H1 (cell line): Measurements from ENCODE around the gene MIS18BP1. TPM values are rescaled to one million over a fixed set of nuclear protein-coding genes. Genes with fewer than 3 reads are reported as not detected.
"Not testable (repeated sequence)": the region's sequence is repeated elsewhere in the genome, so short reads cannot be mapped to it uniquely, and the experiment has no call there.

Experiments used
- CTCF ChIA-PET: fragments of 300-600 bp; sonication (Branson Sonifier 250); formaldehyde crosslinking; loops from one replicate; lab custom pipeline; 2021; ENCODE audit not compliant: partially characterized antibody; lab: Charles Lee
- POLR2A ChIA-PET: fragments of 300-600 bp; sonication (Branson Sonifier 250); formaldehyde crosslinking; loops from one replicate; lab custom pipeline; 2021; ENCODE audit warnings: inconsistent platforms; ENCODE audit not compliant: partially characterized antibody; lab: Charles Lee
- DNase-seq, 2 experiments: peaks; one replicate each; pipeline versions ENCODE4 v3.0.0 to v3.0.0-alpha.2; 2010 to 2022; ENCODE audit warnings: low spot score in 2 of 2, low read depth in 1 of 2, mixed read lengths in 1 of 2
- FAIRE-seq: peaks from 2 replicates; lab custom pipeline; 2011; peaks lifted over from hg19 to GRCh38; lab: Jason Lieb, UNC
- H2AFZ ChIP-seq: 2 replicates; pipeline ENCODE4 v1.8.1; 2012; ENCODE audit warnings: low read length, inconsistent platforms
- H2AK5ac ChIP-seq: 2 replicates; pipeline ENCODE4 v1.6.1; 2013; ENCODE audit warnings: low read depth, low read length
- H2BK120ac ChIP-seq: replicated peaks from 2 replicates; pipeline ENCODE3; 2013; ENCODE audit warnings: low read depth, low read length, inconsistent platforms
- H2BK12ac ChIP-seq: 2 replicates; pipeline ENCODE4 v1.6.1; 2013; ENCODE audit warnings: low read depth, low read length
- H2BK15ac ChIP-seq: 2 replicates; pipeline ENCODE4 v1.6.1; 2013; ENCODE audit warnings: low read length
- H2BK20ac ChIP-seq: 2 replicates; pipeline ENCODE4 v1.6.1; 2013; ENCODE audit warnings: low read length
- H2BK5ac ChIP-seq: 2 replicates; pipeline ENCODE4 v1.6.1; 2013; ENCODE audit warnings: low read depth, low read length
- H3K14ac ChIP-seq: 2 replicates; pipeline ENCODE4 v1.6.1; 2013; ENCODE audit warnings: inconsistent platforms; ENCODE audit not compliant: insufficient read length
- H3K18ac ChIP-seq: 2 replicates; pipeline ENCODE4 v1.6.1; 2013; ENCODE audit warnings: low read length; ENCODE audit errors: extremely low read depth
- H3K23ac ChIP-seq: 2 replicates; pipeline ENCODE4 v1.6.1; 2013; ENCODE audit warnings: inconsistent platforms; ENCODE audit not compliant: insufficient read length
- H3K23me2 ChIP-seq: 2 replicates; pipeline ENCODE4 v1.6.1; 2013; ENCODE audit warnings: low read depth, low read length
- H3K27ac ChIP-seq: 2 replicates; pipeline ENCODE4 v1.6.1; 2011; ENCODE audit warnings: low read depth, low read length, inconsistent platforms
- H3K27me3 ChIP-seq, 4 experiments: replicated peaks in 1 of 4; 1 replicate in 1 of 4; 2 replicates in 3 of 4; pipeline versions ENCODE4 v1.6.1 to v1.8.1; 2011 to 2013; ENCODE audit warnings: low read length in 3 of 4, mild to moderate bottlenecking in 3 of 4, inconsistent platforms in 2 of 4, mixed read lengths in 2 of 4, moderate library complexity in 1 of 4; ENCODE audit not compliant: control insufficient read depth in 3 of 4, insufficient read depth in 3 of 4; ENCODE audit errors: extremely low read depth in 1 of 4
- H3K36me3 ChIP-seq, 4 experiments: 2 replicates each; pipeline versions ENCODE4 v1.6.1 to v1.8.1; 2011 to 2013; ENCODE audit warnings: mild to moderate bottlenecking in 4 of 4, low read length in 3 of 4, moderate library complexity in 2 of 4, control low read depth in 1 of 4, inconsistent platforms in 1 of 4; ENCODE audit not compliant: insufficient read depth in 4 of 4, control insufficient read depth in 2 of 4
- H3K4ac ChIP-seq: replicated peaks from 2 replicates; pipeline ENCODE3; 2013; ENCODE audit warnings: low read length, low read depth, mixed read lengths, inconsistent platforms; ENCODE audit not compliant: insufficient read length
- H3K4me1 ChIP-seq, 4 experiments: replicated peaks in 1 of 4; 1 replicate in 1 of 4; 2 replicates in 3 of 4; pipeline versions ENCODE4 v1.6.1 to v1.8.1; 2011 to 2013; ENCODE audit warnings: low read length in 3 of 4, inconsistent platforms in 2 of 4, mixed read lengths in 1 of 4; ENCODE audit not compliant: insufficient read depth in 4 of 4, control insufficient read depth in 3 of 4
- H3K4me2 ChIP-seq, 2 experiments: 2 replicates each; pipeline versions ENCODE4 v1.6.1 to v1.8.1; 2011 to 2013; ENCODE audit warnings: low read depth in 2 of 2, low read length in 2 of 2, control low read depth in 1 of 2, inconsistent platforms in 1 of 2, mild to moderate bottlenecking in 1 of 2; ENCODE audit not compliant: insufficient read depth in 1 of 2
- H3K4me3 ChIP-seq, 4 experiments: fragments of 200-600, 300-600 bp in 1 of 4; sonication (generic), shearing (Covaris generic), sonication (Bioruptor Twin) in 1 of 4; 2 replicates each; pipeline versions ENCODE4 v1.5.1 to v1.8.1; 2011 to 2016; ENCODE audit warnings: low read length in 4 of 4, low read depth in 3 of 4, control low read depth in 2 of 4, inconsistent platforms in 2 of 4, mild to moderate bottlenecking in 2 of 4, mixed read lengths in 1 of 4, moderate library complexity in 1 of 4; ENCODE audit not compliant: insufficient read depth in 2 of 4; ENCODE audit errors: extremely low read depth in 1 of 4
- H3K56ac ChIP-seq: replicated peaks from 2 replicates; pipeline ENCODE3; 2013; ENCODE audit warnings: low read depth, mild to moderate bottlenecking, mixed read lengths, low read length, inconsistent platforms; ENCODE audit not compliant: insufficient read length
- H3K79me1 ChIP-seq: 2 replicates; pipeline ENCODE4 v1.6.1; 2013; ENCODE audit warnings: low read depth, low read length, control low read depth
- H3K79me2 ChIP-seq, 2 experiments: 2 replicates each; pipeline versions ENCODE4 v1.6.1 to v1.8.1; 2012 to 2013; ENCODE audit warnings: low read length in 2 of 2, mild to moderate bottlenecking in 2 of 2, inconsistent platforms in 1 of 2; ENCODE audit not compliant: insufficient read depth in 2 of 2, control insufficient read depth in 1 of 2
- H3K9ac ChIP-seq, 4 experiments: replicated peaks in 1 of 4; 1 replicate in 1 of 4; 2 replicates in 3 of 4; pipeline versions ENCODE4 v1.6.1 to v1.8.1; 2011 to 2013; ENCODE audit warnings: low read depth in 3 of 4, low read length in 3 of 4, control low read depth in 2 of 4, mild to moderate bottlenecking in 2 of 4, moderate library complexity in 2 of 4, inconsistent platforms in 1 of 4; ENCODE audit errors: extremely low read depth in 1 of 4
- H3K9me3 ChIP-seq, 2 experiments: 2 replicates each; pipeline versions ENCODE4 v1.6.1 to v1.8.1; 2012 to 2013; ENCODE audit warnings: mild to moderate bottlenecking in 2 of 2, moderate library complexity in 2 of 2, control low read depth in 1 of 2, inconsistent platforms in 1 of 2, low read depth in 1 of 2, low read length in 1 of 2, mixed read lengths in 1 of 2; ENCODE audit not compliant: insufficient read depth in 2 of 2
- H4K20me1 ChIP-seq, 2 experiments: replicated peaks in 1 of 2; 2 replicates each; pipeline versions ENCODE3 to v1.8.1; 2011 to 2013; ENCODE audit warnings: inconsistent platforms in 2 of 2, low read length in 2 of 2, mild to moderate bottlenecking in 1 of 2; ENCODE audit not compliant: insufficient read depth in 2 of 2, control insufficient read depth in 1 of 2
- H4K5ac ChIP-seq: 2 replicates; pipeline ENCODE4 v1.6.1; 2013; ENCODE audit warnings: low read length, low read depth, mixed read lengths, inconsistent platforms; ENCODE audit not compliant: insufficient read length
- H4K8ac ChIP-seq: 2 replicates; pipeline ENCODE4 v1.8.0; 2013; ENCODE audit warnings: mild to moderate bottlenecking, moderate library complexity, low read length, inconsistent platforms; ENCODE audit not compliant: insufficient read depth; ENCODE audit errors: extremely low read depth
- H4K91ac ChIP-seq: replicated peaks from 2 replicates; pipeline ENCODE3; 2013; ENCODE audit warnings: low read length, mixed read lengths, inconsistent platforms; ENCODE audit not compliant: insufficient read length
- WGBS, 2 experiments: shearing (Covaris generic) in 1 of 2; methylation state at CpG; one replicate each; pipeline versions ENCODE4 v1.1.6 to v1.1.7; 2013 to 2015; ENCODE audit warnings: low lambda C conversion rate in 2 of 2, mixed read lengths in 2 of 2, inconsistent platforms in 1 of 2, low coverage in 1 of 2, missing lambda C conversion rate in 1 of 2; ENCODE audit not compliant: insufficient replicate concordance in 2 of 2, insufficient coverage in 1 of 2, insufficient read length in 1 of 2; ENCODE audit errors: extremely low coverage in 1 of 2, missing lambda C conversion rate in 1 of 2; 5-methylcytosine and 5-hydroxymethylcytosine counted together
- polyA plus RNA-seq, 7 experiments: library from polyadenylated mRNA; depleted of rRNA in 3 of 7; stranded (reverse) in 5 of 7; unstranded in 2 of 7; fragments of >200 nt in 5 of 7; fragments of 200-250 nt in 2 of 7; gene quantifications; 1 replicate in 5 of 7; 2 replicates in 1 of 7; 4 replicates in 1 of 7; pipeline versions ENCODE4 v1.2.1 to v1.2.3, GENCODE V29; 2011 to 2013; ENCODE audit warnings: missing spikeins in 2 of 7, mixed read lengths in 2 of 7
- total RNA-seq: library from RNA; stranded (reverse); fragmentation: NEBNext Ultra II Directional; extraction: Animal tissue kit (Norgen Biotek cat#: 25700); gene quantifications from 2 replicates; pipeline ENCODE4 v1.2.1, GENCODE V29; 2021

MIS18BP1 gene
- total and polyA plus RNA-seq, 2 of the 8 experiments (the other 6 are each of a cell fraction or from before 2014, with no cell fraction given) = 12.8 to 80.5 TPM

DNA sequence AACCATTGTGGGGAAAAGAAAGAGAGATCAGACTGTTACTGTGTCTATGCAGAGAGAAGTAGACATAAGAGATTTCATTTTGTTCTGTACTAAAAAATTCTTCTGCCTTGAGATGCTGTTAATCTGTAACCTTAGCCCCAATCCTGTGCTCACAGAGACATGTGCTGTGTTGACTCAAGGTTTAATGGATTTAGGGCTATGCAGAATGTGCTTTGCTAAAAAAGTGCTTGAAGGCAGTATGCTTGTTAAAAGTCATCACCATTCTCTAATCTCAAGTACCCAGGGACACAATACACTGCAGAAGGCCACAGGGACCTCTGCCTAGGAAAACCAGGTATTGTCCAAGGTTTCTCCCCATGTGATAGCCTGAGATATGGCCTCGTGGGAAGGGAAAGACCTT is 39.3 kb downstream of the MIS18BP1 start:
- H3K36me3 ChIP-seq = peaks cover 3 to 69% (median 35%) of the 10 kb centered on the region in 4 experiments; a peak in 5 of 8 replicates
- H4K20me1 ChIP-seq, H2BK5ac ChIP-seq, H2BK20ac ChIP-seq, H3K79me1 ChIP-seq, H2BK12ac ChIP-seq, H3K9me3 ChIP-seq, H3K79me2 ChIP-seq, H3K27ac ChIP-seq, H2BK15ac ChIP-seq, H3K27me3 ChIP-seq, H4K91ac ChIP-seq, H3K56ac ChIP-seq, H4K8ac ChIP-seq, H3K23ac ChIP-seq, H3K14ac ChIP-seq, POLR2A ChIA-PET, CTCF ChIA-PET, H3K4ac ChIP-seq, H2AFZ ChIP-seq, FAIRE-seq, H3K18ac ChIP-seq, DNase-seq, H3K23me2 ChIP-seq, H3K9ac ChIP-seq, H4K5ac ChIP-seq, H3K4me3 ChIP-seq, H2AK5ac ChIP-seq, H3K4me2 ChIP-seq, H2BK120ac ChIP-seq, H3K4me1 ChIP-seq: not testable (repeated sequence)
- 70% methylated on average over 1 of the region's 1 CpG; no CpG with 5 or more reads in 1 of the 2 experiments for WGBS, 2 experiments
